HL-60 (cell line): Measurements from ENCODE around the gene TMEM25.

Experiments used
- DNase-seq, 2 experiments: peaks; one replicate each; pipeline ENCODE4 v3.0.0-alpha.2; 2010 to 2020; ENCODE audit warnings: low read depth in 1 of 2, low spot score in 1 of 2
- H3K27ac ChIP-seq: fragments of 250-450 bp; sonication (Bioruptor Pico); replicated peaks from 2 replicates; pipeline ENCODE4 v1.5.1; 2020; ENCODE audit warnings: mild to moderate bottlenecking, moderate library complexity
- H3K27me3 ChIP-seq: fragments of 250-450 bp; sonication (Bioruptor Pico); 2 replicates; pipeline ENCODE4 v1.5.1; 2021; ENCODE audit warnings: mild to moderate bottlenecking, moderate library complexity; ENCODE audit not compliant: insufficient read depth, poor library complexity, severe bottlenecking
- H3K4me3 ChIP-seq: replicated peaks from 2 replicates; pipeline ENCODE4 v1.5.1; 2011; ENCODE audit warnings: mild to moderate bottlenecking, control low read depth, low read length; ENCODE audit not compliant: insufficient read depth
- GABPA ChIP-seq: IDR thresholded peaks from 2 replicates; pipeline ENCODE4 v1.6.1; 2012; ENCODE audit warnings: low read depth
- POLR2AphosphoS5 ChIP-seq: IDR thresholded peaks from 2 replicates; pipeline ENCODE4 v1.6.1; 2012; ENCODE audit warnings: low read depth
- SPI1 ChIP-seq: IDR thresholded peaks from 2 replicates; pipeline ENCODE4 v1.6.1; 2012; ENCODE audit warnings: low read depth, mild to moderate bottlenecking, borderline replicate concordance
- TF ChIP-seq, protein P1 (sequence below): IDR thresholded peaks from one replicate; pipeline ENCODE4 v1.5.1; 2011; ENCODE audit warnings: low read length, control low read depth, inconsistent platforms; ENCODE audit not compliant: insufficient read depth
- TF ChIP-seq, protein P2 (sequence below): IDR thresholded peaks from 2 replicates; pipeline ENCODE4 v1.6.1; 2012; ENCODE audit warnings: low read depth; ENCODE audit not compliant: insufficient replicate concordance

TMEM25 gene

DNA sequence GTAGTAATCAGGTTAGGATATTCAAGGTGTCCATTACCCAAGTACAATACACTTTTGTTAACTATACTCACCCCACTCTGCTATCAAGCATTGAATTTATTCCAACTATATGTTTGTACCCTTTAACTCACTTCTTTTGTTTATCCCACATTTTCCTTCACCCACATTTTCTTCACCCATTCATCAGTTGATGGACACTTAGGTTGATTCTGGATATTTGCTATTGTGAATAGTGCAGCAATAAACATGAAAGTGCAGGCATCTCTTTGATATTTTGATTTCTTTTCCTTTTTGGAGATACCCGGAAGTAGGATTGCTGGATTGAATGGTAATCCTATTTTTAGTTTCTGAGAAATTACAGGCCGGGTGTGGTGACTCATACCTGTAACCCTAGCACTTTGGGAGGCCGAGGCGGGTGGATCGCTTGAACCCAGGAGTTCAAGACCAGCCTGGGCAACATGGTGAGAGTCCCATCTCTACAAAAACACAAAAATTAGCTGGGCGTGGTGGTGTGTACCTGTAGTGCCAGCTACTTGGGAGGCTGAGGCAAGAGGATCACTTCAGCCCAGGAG, 6.5 kb downstream of the TMEM25 start:
- H3K27ac ChIP-seq = no peak overlapping the region
- TF ChIP-seq POLR2AphosphoS5 (no peak), GABPA (no peak), SPI1 (no peak)
- TF ChIP-seq, protein P1, sequence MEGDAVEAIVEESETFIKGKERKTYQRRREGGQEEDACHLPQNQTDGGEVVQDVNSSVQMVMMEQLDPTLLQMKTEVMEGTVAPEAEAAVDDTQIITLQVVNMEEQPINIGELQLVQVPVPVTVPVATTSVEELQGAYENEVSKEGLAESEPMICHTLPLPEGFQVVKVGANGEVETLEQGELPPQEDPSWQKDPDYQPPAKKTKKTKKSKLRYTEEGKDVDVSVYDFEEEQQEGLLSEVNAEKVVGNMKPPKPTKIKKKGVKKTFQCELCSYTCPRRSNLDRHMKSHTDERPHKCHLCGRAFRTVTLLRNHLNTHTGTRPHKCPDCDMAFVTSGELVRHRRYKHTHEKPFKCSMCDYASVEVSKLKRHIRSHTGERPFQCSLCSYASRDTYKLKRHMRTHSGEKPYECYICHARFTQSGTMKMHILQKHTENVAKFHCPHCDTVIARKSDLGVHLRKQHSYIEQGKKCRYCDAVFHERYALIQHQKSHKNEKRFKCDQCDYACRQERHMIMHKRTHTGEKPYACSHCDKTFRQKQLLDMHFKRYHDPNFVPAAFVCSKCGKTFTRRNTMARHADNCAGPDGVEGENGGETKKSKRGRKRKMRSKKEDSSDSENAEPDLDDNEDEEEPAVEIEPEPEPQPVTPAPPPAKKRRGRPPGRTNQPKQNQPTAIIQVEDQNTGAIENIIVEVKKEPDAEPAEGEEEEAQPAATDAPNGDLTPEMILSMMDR = no peak
- TF ChIP-seq, protein P2, sequence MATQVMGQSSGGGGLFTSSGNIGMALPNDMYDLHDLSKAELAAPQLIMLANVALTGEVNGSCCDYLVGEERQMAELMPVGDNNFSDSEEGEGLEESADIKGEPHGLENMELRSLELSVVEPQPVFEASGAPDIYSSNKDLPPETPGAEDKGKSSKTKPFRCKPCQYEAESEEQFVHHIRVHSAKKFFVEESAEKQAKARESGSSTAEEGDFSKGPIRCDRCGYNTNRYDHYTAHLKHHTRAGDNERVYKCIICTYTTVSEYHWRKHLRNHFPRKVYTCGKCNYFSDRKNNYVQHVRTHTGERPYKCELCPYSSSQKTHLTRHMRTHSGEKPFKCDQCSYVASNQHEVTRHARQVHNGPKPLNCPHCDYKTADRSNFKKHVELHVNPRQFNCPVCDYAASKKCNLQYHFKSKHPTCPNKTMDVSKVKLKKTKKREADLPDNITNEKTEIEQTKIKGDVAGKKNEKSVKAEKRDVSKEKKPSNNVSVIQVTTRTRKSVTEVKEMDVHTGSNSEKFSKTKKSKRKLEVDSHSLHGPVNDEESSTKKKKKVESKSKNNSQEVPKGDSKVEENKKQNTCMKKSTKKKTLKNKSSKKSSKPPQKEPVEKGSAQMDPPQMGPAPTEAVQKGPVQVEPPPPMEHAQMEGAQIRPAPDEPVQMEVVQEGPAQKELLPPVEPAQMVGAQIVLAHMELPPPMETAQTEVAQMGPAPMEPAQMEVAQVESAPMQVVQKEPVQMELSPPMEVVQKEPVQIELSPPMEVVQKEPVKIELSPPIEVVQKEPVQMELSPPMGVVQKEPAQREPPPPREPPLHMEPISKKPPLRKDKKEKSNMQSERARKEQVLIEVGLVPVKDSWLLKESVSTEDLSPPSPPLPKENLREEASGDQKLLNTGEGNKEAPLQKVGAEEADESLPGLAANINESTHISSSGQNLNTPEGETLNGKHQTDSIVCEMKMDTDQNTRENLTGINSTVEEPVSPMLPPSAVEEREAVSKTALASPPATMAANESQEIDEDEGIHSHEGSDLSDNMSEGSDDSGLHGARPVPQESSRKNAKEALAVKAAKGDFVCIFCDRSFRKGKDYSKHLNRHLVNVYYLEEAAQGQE = no peak

DNA sequence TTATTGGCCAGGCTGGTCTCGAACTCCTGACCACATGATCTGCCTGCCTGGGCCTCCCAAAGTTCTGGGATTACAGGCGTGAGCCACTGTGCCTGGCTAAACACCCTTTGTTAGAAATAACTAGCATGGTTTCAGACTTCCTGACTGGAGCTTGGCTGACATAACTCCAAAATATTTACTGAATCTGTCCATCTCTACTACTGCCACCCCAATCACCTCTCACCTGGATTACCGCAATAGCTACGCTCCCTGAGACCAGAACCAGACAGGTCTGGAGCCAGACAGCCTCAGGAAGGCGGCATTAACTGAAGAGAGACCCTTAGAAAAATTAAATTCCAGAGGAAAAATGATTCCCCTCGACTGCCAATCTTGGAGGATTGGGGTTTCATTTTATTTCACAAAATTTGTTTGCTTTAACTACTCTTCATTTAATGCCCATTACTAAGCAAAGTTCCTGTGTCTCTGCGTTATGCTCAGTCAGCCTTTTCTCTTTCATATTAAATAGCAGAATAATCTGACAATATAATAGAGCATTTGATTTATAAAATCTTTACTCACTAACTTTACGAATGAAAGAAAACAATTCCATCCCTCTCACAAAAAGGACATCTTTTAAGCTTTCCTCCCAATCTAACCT, 13.1 kb downstream of the TMEM25 start:
- Histone ChIP-seq H3K4me3 (no peak overlapping the region), H3K27ac (no peak overlapping the region), H3K27me3 (no peaks in the 10 kb centered on the region)
- DNase-seq = no peak
- TF ChIP-seq, protein P1 = no peak
- TF ChIP-seq GABPA = no peak
- no peak for TF ChIP-seq SPI1
- no peak for TF ChIP-seq POLR2AphosphoS5
- TF ChIP-seq, protein P2 = no peak

More for the DNA sequence above, 6.5 kb downstream of the TMEM25 start:
- Histone ChIP-seq H3K4me3 (no peak overlapping the region), H3K27me3 (no peaks in the 10 kb centered on the region)
- DNase-seq = no peak

DNA sequence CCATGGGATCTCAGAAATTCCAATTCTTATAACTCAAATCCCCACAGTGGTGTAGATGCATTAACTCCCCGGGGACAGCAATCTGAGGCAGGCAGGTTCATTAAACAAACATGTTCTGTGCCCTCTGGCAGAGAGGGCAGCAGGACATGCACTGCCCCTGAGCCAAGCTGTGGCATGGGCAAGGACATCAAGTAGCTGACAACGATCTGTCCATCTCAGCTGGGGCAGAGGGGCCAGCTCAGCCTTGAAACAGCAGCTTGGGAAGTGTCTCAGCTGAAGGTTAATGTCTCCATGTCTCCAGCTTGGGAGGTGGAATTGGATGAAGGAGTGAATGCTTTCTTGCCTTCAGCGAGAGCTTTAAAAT, 13.6 kb downstream of the TMEM25 start:
- Histone ChIP-seq H3K27ac (no peak overlapping the region), H3K4me3 (no peak overlapping the region), H3K27me3 (no peaks in the 10 kb centered on the region)
- TF ChIP-seq, protein P2 = no peak
- TF ChIP-seq, protein P1 = no peak
- TF ChIP-seq POLR2AphosphoS5 (no peak), GABPA (no peak)
- no peak for DNase-seq
